ENCODE results near the gene MRPL40. TPM values are rescaled to one million over a fixed set of nuclear protein-coding genes. Genes with fewer than 3 reads are reported as not detected.

The MRPL40 gene
- polyA plus RNA-seq, 1 donor from 2014 or later: 32.5 TPM

GRCh38 chr22:19405652-19406051, 26.7 kb upstream of the MRPL40 start:
- Histone ChIP-seq H3K9me2 (ENCODE audit: insufficient read depth, low read length) (no peaks in the 10 kb centered on the region), H4K20me1 (ENCODE audit: insufficient read depth) (no peaks in the 10 kb centered on the region), H3F3A (ENCODE audit: insufficient read depth, low read length, poor library complexity, severe bottlenecking) (no peaks in the 10 kb centered on the region), H3K36me3 (ENCODE audit: insufficient read depth, low read length) (peaks cover 6% of the 10 kb centered on the region), H3K4me2 (ENCODE audit: low read length) (no peak overlapping the region), H3K79me2 (replicated peaks; ENCODE audit: insufficient read depth, low read length) (no peaks in the 10 kb centered on the region), H3K27ac (ENCODE audit: low read length) (no peak overlapping the region), H3K9me3 (ENCODE audit: low read length) (no peaks in the 10 kb centered on the region), H3K4me3 (ENCODE audit: low read length) (no peak overlapping the region), H3K27me3 (ENCODE audit: insufficient read depth, low read depth, low read length) (no peaks in the 10 kb centered on the region), H2AFZ (ENCODE audit: low read depth, low read length) (no peak overlapping the region), H3K9ac (ENCODE audit: low read length) (no peak overlapping the region)
- no peak for TF ChIP-seq EZH2 (IDR thresholded peaks at IDR 0.05; ENCODE audit: borderline replicate concordance, insufficient read depth, low read length, poor library complexity, severe bottlenecking)
- TF ChIP-seq MXI1 (conservative IDR thresholded peaks at IDR 0.05; ENCODE audit: poor library complexity, severe bottlenecking): no peak
- no peak for TF ChIP-seq POLR2AphosphoS5 (IDR thresholded peaks at IDR 0.05)
- no peak for TF ChIP-seq REST (IDR thresholded peaks at IDR 0.05; ENCODE audit: borderline replicate concordance)
- TF ChIP-seq EP300 (conservative IDR thresholded peaks at IDR 0.05; ENCODE audit: poor library complexity, severe bottlenecking): no peak
- no peak for TF ChIP-seq RAD21 (conservative IDR thresholded peaks at IDR 0.05)
- TF ChIP-seq CTCF (IDR thresholded peaks at IDR 0.05; ENCODE audit: poor library complexity, severe bottlenecking): no peak
- TF ChIP-seq TAF1 (IDR thresholded peaks at IDR 0.05; ENCODE audit: low read depth): no peak
- no peak for TF ChIP-seq SMC3 (conservative IDR thresholded peaks at IDR 0.05; ENCODE audit: poor library complexity)

- Histone ChIP-seq H3K9me2 (ENCODE audit: insufficient read depth, low read length) (no peaks in the 10 kb centered on the region), H3K36me3 (ENCODE audit: insufficient read depth, low read length) (peaks cover 6% of the 10 kb centered on the region), H3K27me3 (ENCODE audit: insufficient read depth, low read depth, low read length) (no peaks in the 10 kb centered on the region), H3K4me3 (ENCODE audit: low read length) (no peak overlapping the region), H4K20me1 (ENCODE audit: insufficient read depth) (no peaks in the 10 kb centered on the region), H3K9me3 (ENCODE audit: low read length) (no peaks in the 10 kb centered on the region), H3F3A (ENCODE audit: insufficient read depth, low read length, poor library complexity, severe bottlenecking) (no peaks in the 10 kb centered on the region), H3K9ac (ENCODE audit: low read length) (no peak overlapping the region), H3K4me2 (ENCODE audit: low read length) (no peak overlapping the region), H3K27ac (ENCODE audit: low read length) (no peak overlapping the region), H3K79me2 (replicated peaks; ENCODE audit: insufficient read depth, low read length) (peaks cover 3% of the 10 kb centered on the region), H2AFZ (ENCODE audit: low read depth, low read length) (no peak overlapping the region)
- TF ChIP-seq EP300 (conservative IDR thresholded peaks at IDR 0.05; ENCODE audit: poor library complexity, severe bottlenecking): no peak
- no peak for TF ChIP-seq TAF1 (IDR thresholded peaks at IDR 0.05; ENCODE audit: low read depth)
- no peak for TF ChIP-seq RAD21 (conservative IDR thresholded peaks at IDR 0.05)
- TF ChIP-seq MXI1 (conservative IDR thresholded peaks at IDR 0.05; ENCODE audit: poor library complexity, severe bottlenecking): no peak
- no peak for TF ChIP-seq REST (IDR thresholded peaks at IDR 0.05; ENCODE audit: borderline replicate concordance)
- TF ChIP-seq SMC3 (conservative IDR thresholded peaks at IDR 0.05; ENCODE audit: poor library complexity): no peak
- TF ChIP-seq POLR2AphosphoS5 (IDR thresholded peaks at IDR 0.05): no peak
- TF ChIP-seq CTCF (IDR thresholded peaks at IDR 0.05; ENCODE audit: poor library complexity, severe bottlenecking): no peak
- no peak for TF ChIP-seq EZH2 (IDR thresholded peaks at IDR 0.05; ENCODE audit: borderline replicate concordance, insufficient read depth, low read length, poor library complexity, severe bottlenecking)
Observed at GRCh38 chr22:19406281-19406811, 26.0 kb upstream of the MRPL40 start.
